H1 (cell line): ENCODE data around the gene PYGL. TPM values are rescaled to one million over a fixed set of nuclear protein-coding genes. Genes with fewer than 3 reads are reported as not detected.

ENCODE experiments used
- CTCF ChIA-PET: fragments of 300-600 bp; sonication (Branson Sonifier 250); formaldehyde crosslinking; loops from one replicate; lab custom pipeline; 2021; ENCODE audit not compliant: partially characterized antibody; lab: Charles Lee
- POLR2A ChIA-PET: fragments of 300-600 bp; sonication (Branson Sonifier 250); formaldehyde crosslinking; loops from one replicate; lab custom pipeline; 2021; ENCODE audit warnings: inconsistent platforms; ENCODE audit not compliant: partially characterized antibody; lab: Charles Lee
- DNase-seq, 2 experiments: peaks; one replicate each; pipeline versions ENCODE4 v3.0.0 to v3.0.0-alpha.2; 2010 to 2022; ENCODE audit warnings: low spot score in 2 of 2, low read depth in 1 of 2, mixed read lengths in 1 of 2
- FAIRE-seq: peaks from 2 replicates; lab custom pipeline; 2011; peaks lifted over from hg19 to GRCh38; lab: Jason Lieb, UNC
- H2AFZ ChIP-seq: 2 replicates; pipeline ENCODE4 v1.8.1; 2012; ENCODE audit warnings: low read length, inconsistent platforms
- H2AK5ac ChIP-seq: 2 replicates; pipeline ENCODE4 v1.6.1; 2013; ENCODE audit warnings: low read depth, low read length
- H2BK120ac ChIP-seq: replicated peaks from 2 replicates; pipeline ENCODE3; 2013; ENCODE audit warnings: low read depth, low read length, inconsistent platforms
- H2BK12ac ChIP-seq: 2 replicates; pipeline ENCODE4 v1.6.1; 2013; ENCODE audit warnings: low read depth, low read length
- H2BK15ac ChIP-seq: 2 replicates; pipeline ENCODE4 v1.6.1; 2013; ENCODE audit warnings: low read length
- H2BK20ac ChIP-seq: 2 replicates; pipeline ENCODE4 v1.6.1; 2013; ENCODE audit warnings: low read length
- H2BK5ac ChIP-seq: 2 replicates; pipeline ENCODE4 v1.6.1; 2013; ENCODE audit warnings: low read depth, low read length
- H3K14ac ChIP-seq: 2 replicates; pipeline ENCODE4 v1.6.1; 2013; ENCODE audit warnings: inconsistent platforms; ENCODE audit not compliant: insufficient read length
- H3K18ac ChIP-seq: 2 replicates; pipeline ENCODE4 v1.6.1; 2013; ENCODE audit warnings: low read length; ENCODE audit errors: extremely low read depth
- H3K23ac ChIP-seq: 2 replicates; pipeline ENCODE4 v1.6.1; 2013; ENCODE audit warnings: inconsistent platforms; ENCODE audit not compliant: insufficient read length
- H3K23me2 ChIP-seq: 2 replicates; pipeline ENCODE4 v1.6.1; 2013; ENCODE audit warnings: low read depth, low read length
- H3K27ac ChIP-seq: 2 replicates; pipeline ENCODE4 v1.6.1; 2011; ENCODE audit warnings: low read depth, low read length, inconsistent platforms
- H3K27me3 ChIP-seq, 4 experiments: replicated peaks in 1 of 4; 1 replicate in 1 of 4; 2 replicates in 3 of 4; pipeline versions ENCODE4 v1.6.1 to v1.8.1; 2011 to 2013; ENCODE audit warnings: low read length in 3 of 4, mild to moderate bottlenecking in 3 of 4, inconsistent platforms in 2 of 4, mixed read lengths in 2 of 4, moderate library complexity in 1 of 4; ENCODE audit not compliant: control insufficient read depth in 3 of 4, insufficient read depth in 3 of 4; ENCODE audit errors: extremely low read depth in 1 of 4
- H3K36me3 ChIP-seq, 4 experiments: 2 replicates each; pipeline versions ENCODE4 v1.6.1 to v1.8.1; 2011 to 2013; ENCODE audit warnings: mild to moderate bottlenecking in 4 of 4, low read length in 3 of 4, moderate library complexity in 2 of 4, control low read depth in 1 of 4, inconsistent platforms in 1 of 4; ENCODE audit not compliant: insufficient read depth in 4 of 4, control insufficient read depth in 2 of 4
- H3K4ac ChIP-seq: replicated peaks from 2 replicates; pipeline ENCODE3; 2013; ENCODE audit warnings: low read length, low read depth, mixed read lengths, inconsistent platforms; ENCODE audit not compliant: insufficient read length
- H3K4me1 ChIP-seq, 4 experiments: replicated peaks in 1 of 4; 1 replicate in 1 of 4; 2 replicates in 3 of 4; pipeline versions ENCODE4 v1.6.1 to v1.8.1; 2011 to 2013; ENCODE audit warnings: low read length in 3 of 4, inconsistent platforms in 2 of 4, mixed read lengths in 1 of 4; ENCODE audit not compliant: insufficient read depth in 4 of 4, control insufficient read depth in 3 of 4
- H3K4me2 ChIP-seq, 2 experiments: 2 replicates each; pipeline versions ENCODE4 v1.6.1 to v1.8.1; 2011 to 2013; ENCODE audit warnings: low read depth in 2 of 2, low read length in 2 of 2, control low read depth in 1 of 2, inconsistent platforms in 1 of 2, mild to moderate bottlenecking in 1 of 2; ENCODE audit not compliant: insufficient read depth in 1 of 2
- H3K4me3 ChIP-seq, 4 experiments: fragments of 200-600, 300-600 bp in 1 of 4; sonication (generic), shearing (Covaris generic), sonication (Bioruptor Twin) in 1 of 4; 2 replicates each; pipeline versions ENCODE4 v1.5.1 to v1.8.1; 2011 to 2016; ENCODE audit warnings: low read length in 4 of 4, low read depth in 3 of 4, control low read depth in 2 of 4, inconsistent platforms in 2 of 4, mild to moderate bottlenecking in 2 of 4, mixed read lengths in 1 of 4, moderate library complexity in 1 of 4; ENCODE audit not compliant: insufficient read depth in 2 of 4; ENCODE audit errors: extremely low read depth in 1 of 4
- H3K56ac ChIP-seq: replicated peaks from 2 replicates; pipeline ENCODE3; 2013; ENCODE audit warnings: low read depth, mild to moderate bottlenecking, mixed read lengths, low read length, inconsistent platforms; ENCODE audit not compliant: insufficient read length
- H3K79me1 ChIP-seq: 2 replicates; pipeline ENCODE4 v1.6.1; 2013; ENCODE audit warnings: low read depth, low read length, control low read depth
- H3K79me2 ChIP-seq, 2 experiments: 2 replicates each; pipeline versions ENCODE4 v1.6.1 to v1.8.1; 2012 to 2013; ENCODE audit warnings: low read length in 2 of 2, mild to moderate bottlenecking in 2 of 2, inconsistent platforms in 1 of 2; ENCODE audit not compliant: insufficient read depth in 2 of 2, control insufficient read depth in 1 of 2
- H3K9ac ChIP-seq, 4 experiments: replicated peaks in 1 of 4; 1 replicate in 1 of 4; 2 replicates in 3 of 4; pipeline versions ENCODE4 v1.6.1 to v1.8.1; 2011 to 2013; ENCODE audit warnings: low read depth in 3 of 4, low read length in 3 of 4, control low read depth in 2 of 4, mild to moderate bottlenecking in 2 of 4, moderate library complexity in 2 of 4, inconsistent platforms in 1 of 4; ENCODE audit errors: extremely low read depth in 1 of 4
- H3K9me3 ChIP-seq, 2 experiments: 2 replicates each; pipeline versions ENCODE4 v1.6.1 to v1.8.1; 2012 to 2013; ENCODE audit warnings: mild to moderate bottlenecking in 2 of 2, moderate library complexity in 2 of 2, control low read depth in 1 of 2, inconsistent platforms in 1 of 2, low read depth in 1 of 2, low read length in 1 of 2, mixed read lengths in 1 of 2; ENCODE audit not compliant: insufficient read depth in 2 of 2
- H4K20me1 ChIP-seq, 2 experiments: replicated peaks in 1 of 2; 2 replicates each; pipeline versions ENCODE3 to v1.8.1; 2011 to 2013; ENCODE audit warnings: inconsistent platforms in 2 of 2, low read length in 2 of 2, mild to moderate bottlenecking in 1 of 2; ENCODE audit not compliant: insufficient read depth in 2 of 2, control insufficient read depth in 1 of 2
- H4K5ac ChIP-seq: 2 replicates; pipeline ENCODE4 v1.6.1; 2013; ENCODE audit warnings: low read length, low read depth, mixed read lengths, inconsistent platforms; ENCODE audit not compliant: insufficient read length
- H4K8ac ChIP-seq: 2 replicates; pipeline ENCODE4 v1.8.0; 2013; ENCODE audit warnings: mild to moderate bottlenecking, moderate library complexity, low read length, inconsistent platforms; ENCODE audit not compliant: insufficient read depth; ENCODE audit errors: extremely low read depth
- H4K91ac ChIP-seq: replicated peaks from 2 replicates; pipeline ENCODE3; 2013; ENCODE audit warnings: low read length, mixed read lengths, inconsistent platforms; ENCODE audit not compliant: insufficient read length
- WGBS, 2 experiments: shearing (Covaris generic) in 1 of 2; methylation state at CpG; one replicate each; pipeline versions ENCODE4 v1.1.6 to v1.1.7; 2013 to 2015; ENCODE audit warnings: low lambda C conversion rate in 2 of 2, mixed read lengths in 2 of 2, inconsistent platforms in 1 of 2, low coverage in 1 of 2, missing lambda C conversion rate in 1 of 2; ENCODE audit not compliant: insufficient replicate concordance in 2 of 2, insufficient coverage in 1 of 2, insufficient read length in 1 of 2; ENCODE audit errors: extremely low coverage in 1 of 2, missing lambda C conversion rate in 1 of 2; 5-methylcytosine and 5-hydroxymethylcytosine counted together
- polyA plus RNA-seq, 7 experiments: library from polyadenylated mRNA; depleted of rRNA in 3 of 7; stranded (reverse) in 5 of 7; unstranded in 2 of 7; fragments of >200 nt in 5 of 7; fragments of 200-250 nt in 2 of 7; gene quantifications; 1 replicate in 5 of 7; 2 replicates in 1 of 7; 4 replicates in 1 of 7; pipeline versions ENCODE4 v1.2.1 to v1.2.3, GENCODE V29; 2011 to 2013; ENCODE audit warnings: missing spikeins in 2 of 7, mixed read lengths in 2 of 7
- total RNA-seq: library from RNA; stranded (reverse); fragmentation: NEBNext Ultra II Directional; extraction: Animal tissue kit (Norgen Biotek cat#: 25700); gene quantifications from 2 replicates; pipeline ENCODE4 v1.2.1, GENCODE V29; 2021

PYGL gene
- total and polyA plus RNA-seq, 2 of the 8 experiments (the other 6 are each of a cell fraction or from before 2014, with no cell fraction given), result 26.1 to 50.5 TPM

DNA sequence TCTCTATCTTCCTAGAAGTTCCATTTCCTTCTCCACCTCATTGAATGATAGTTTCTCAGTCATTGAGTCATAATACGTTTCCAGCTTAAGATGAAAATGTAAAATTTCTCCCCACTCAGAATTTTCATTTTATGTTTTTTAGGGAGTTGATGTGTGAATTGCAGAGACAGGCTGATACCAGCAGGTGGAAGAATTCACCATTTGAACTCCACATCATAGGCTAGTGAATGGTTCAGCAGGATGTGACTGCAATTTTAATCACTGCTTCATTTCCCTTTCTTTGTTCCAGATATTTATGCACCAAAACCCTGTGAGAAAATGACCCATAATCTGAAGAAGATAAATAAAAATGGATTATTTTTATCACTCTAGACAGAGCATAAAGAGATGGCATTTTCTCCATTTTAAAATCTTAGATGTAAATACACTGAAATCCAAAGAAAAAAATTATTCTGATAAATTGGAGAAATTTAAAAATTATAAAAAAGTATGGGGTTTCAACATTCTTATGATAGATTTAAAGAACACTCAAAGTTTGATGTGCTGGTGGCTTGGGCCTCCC is 10.6 kb upstream of the PYGL start:
- no peak for DNase-seq
- Histone ChIP-seq H2BK5ac (no peak overlapping the region), H3K9ac (no peak overlapping the region), H3K79me2 (no peaks in the 10 kb centered on the region), H4K20me1 (no peaks in the 10 kb centered on the region), H3K56ac (no peak overlapping the region), H3K36me3 (no peaks in the 10 kb centered on the region), H4K91ac (no peak overlapping the region), H2BK120ac (no peak overlapping the region), H3K27me3 (no peaks in the 10 kb centered on the region), H2AFZ (no peak overlapping the region), H2BK20ac (no peak overlapping the region), H3K9me3 (peaks cover 0 to 4% of the 10 kb centered on the region in 2 experiments; a peak in 1 of 4 replicates), H4K5ac (no peak overlapping the region), H3K27ac (no peak overlapping the region), H2AK5ac (no peak overlapping the region), H3K4me1 (peaks cover 0 to 5% (median 2%) of the 10 kb centered on the region in 4 experiments; a peak in 3 of 7 replicates), H3K4me3 (no peak overlapping the region), H4K8ac (no peak overlapping the region), H2BK12ac (no peak overlapping the region), H3K18ac (no peak overlapping the region), H2BK15ac (no peak overlapping the region), H3K23me2 (no peaks in the 10 kb centered on the region), H3K4me2 (no peak overlapping the region), H3K4ac (no peak overlapping the region), H3K23ac (no peak overlapping the region), H3K14ac (no peak overlapping the region), H3K79me1 (no peaks in the 10 kb centered on the region)
- ChIA-PET CTCF (interaction anchor here (0.6 to 2.3 kb wide), 23 partner anchors 9 to 430 kb away, joined by 3 to 10 read pairs (median 4); no protein-coding TSS in a partner anchor), POLR2A (interaction anchor here (0.5 kb wide), 1 partner anchor 287 kb away, joined by 3 read pairs; no protein-coding TSS in a partner anchor)
- FAIRE-seq, result peak; percentile 78
- 42% methylated on average over 1 of the region's 1 CpG; no CpG with 5 or more reads in 1 of the 2 experiments for WGBS, 2 experiments
